ENCODE results near the gene PTOV1. TPM values are rescaled to one million over a fixed set of nuclear protein-coding genes. Genes with fewer than 3 reads are reported as not detected.

Gene PTOV1
- total and polyA plus RNA-seq, 4 donors = 50.0 to 142 (median 118) TPM

- H3K4me3 ChIP-seq (ENCODE audit: low read length in 2 of 2) = no peak overlapping the region
- ATAC-seq (ENCODE audit: low FRiP score) (no peak), DNase-seq (no peak)
- intact Hi-C loops (cut with DNase I) = no loop called here
- WGBS, 2 donors = 87 to 89% methylated on average over 18 of the region's 18 CpGs
- no peaks in the 10 kb centered on the region for H3K4me1 ChIP-seq (ENCODE audit: control insufficient read depth in 1 of 2, insufficient read depth in 2 of 2, low read length in 2 of 2)
- H3K9me3 ChIP-seq (ENCODE audit: control insufficient read depth, low read length) = no peaks in the 10 kb centered on the region
- no peak overlapping the region for H3K27ac ChIP-seq (ENCODE audit: low read depth in 1 of 2, low read length in 2 of 2)
- no peaks in the 10 kb centered on the region for H3K27me3 ChIP-seq (ENCODE audit: control insufficient read depth in 1 of 2, insufficient read depth in 2 of 2, low read length in 1 of 2)
- H3K36me3 ChIP-seq (ENCODE audit: control insufficient read depth in 1 of 2, insufficient read depth in 2 of 2, low read length in 1 of 2) = no peaks in the 10 kb centered on the region
These were observed 6.5 kb upstream of the PTOV1 start for GRCh38 chr19:49844138-49845095.

DNA sequence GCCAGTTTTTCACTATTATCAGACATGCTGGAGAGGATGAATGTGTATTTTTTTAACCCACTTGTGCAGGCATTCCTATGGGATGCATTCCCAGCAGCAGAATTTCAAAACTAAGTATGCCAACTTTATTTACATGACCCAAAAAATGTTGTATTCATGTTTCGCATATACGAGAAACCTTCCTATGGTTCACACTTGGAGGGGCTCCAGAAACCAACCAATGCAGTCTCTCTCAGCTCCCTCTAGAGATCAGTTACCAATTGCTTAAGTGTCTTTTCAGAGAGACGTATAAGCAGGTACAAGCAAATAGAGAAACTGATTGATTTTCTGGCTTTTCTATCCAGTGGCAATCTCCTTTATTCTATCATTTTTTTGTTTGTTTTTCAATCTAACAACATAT, 5.5 kb upstream of the PTOV1 start:
- Histone ChIP-seq H3K36me3 (ENCODE audit: control insufficient read depth in 1 of 2, insufficient read depth in 2 of 2, low read length in 1 of 2) (no peaks in the 10 kb centered on the region), H3K27ac (ENCODE audit: low read depth in 1 of 2, low read length in 2 of 2) (no peak overlapping the region), H3K27me3 (ENCODE audit: control insufficient read depth in 1 of 2, insufficient read depth in 2 of 2, low read length in 1 of 2) (no peaks in the 10 kb centered on the region), H3K4me3 (ENCODE audit: low read length in 2 of 2) (no peak overlapping the region), H3K4me1 (ENCODE audit: control insufficient read depth in 1 of 2, insufficient read depth in 2 of 2, low read length in 2 of 2) (no peaks in the 10 kb centered on the region), H3K9me3 (ENCODE audit: control insufficient read depth, low read length) (no peaks in the 10 kb centered on the region)
- WGBS, 2 donors = 55 to 57% methylated on average over 3 of the region's 3 CpGs
- no peak for DNase-seq
- intact Hi-C loops (cut with DNase I) = no loop called here
- ATAC-seq (ENCODE audit: low FRiP score) = no peak

DNA sequence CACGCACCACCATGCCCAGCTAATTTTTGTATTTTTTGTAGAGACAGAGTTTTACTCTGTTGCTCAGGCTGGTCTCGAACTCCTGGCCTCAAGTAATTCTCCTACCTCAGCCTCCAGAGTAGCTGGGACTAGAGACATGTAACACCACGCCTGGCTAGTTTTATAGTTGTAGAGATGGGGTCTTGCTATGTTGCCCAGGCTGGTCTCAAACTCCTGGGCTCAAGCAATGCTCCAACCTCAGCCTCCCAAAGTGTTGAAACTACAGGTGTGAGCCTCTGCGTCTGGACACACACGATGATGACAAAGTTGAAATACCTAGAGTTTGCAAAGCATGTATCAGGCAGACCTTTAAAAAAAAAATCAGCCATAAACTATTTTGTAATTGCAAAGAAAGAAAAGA, 4.6 kb upstream of the PTOV1 start:
- intact Hi-C loops (cut with DNase I) = no loop called here

DNA sequence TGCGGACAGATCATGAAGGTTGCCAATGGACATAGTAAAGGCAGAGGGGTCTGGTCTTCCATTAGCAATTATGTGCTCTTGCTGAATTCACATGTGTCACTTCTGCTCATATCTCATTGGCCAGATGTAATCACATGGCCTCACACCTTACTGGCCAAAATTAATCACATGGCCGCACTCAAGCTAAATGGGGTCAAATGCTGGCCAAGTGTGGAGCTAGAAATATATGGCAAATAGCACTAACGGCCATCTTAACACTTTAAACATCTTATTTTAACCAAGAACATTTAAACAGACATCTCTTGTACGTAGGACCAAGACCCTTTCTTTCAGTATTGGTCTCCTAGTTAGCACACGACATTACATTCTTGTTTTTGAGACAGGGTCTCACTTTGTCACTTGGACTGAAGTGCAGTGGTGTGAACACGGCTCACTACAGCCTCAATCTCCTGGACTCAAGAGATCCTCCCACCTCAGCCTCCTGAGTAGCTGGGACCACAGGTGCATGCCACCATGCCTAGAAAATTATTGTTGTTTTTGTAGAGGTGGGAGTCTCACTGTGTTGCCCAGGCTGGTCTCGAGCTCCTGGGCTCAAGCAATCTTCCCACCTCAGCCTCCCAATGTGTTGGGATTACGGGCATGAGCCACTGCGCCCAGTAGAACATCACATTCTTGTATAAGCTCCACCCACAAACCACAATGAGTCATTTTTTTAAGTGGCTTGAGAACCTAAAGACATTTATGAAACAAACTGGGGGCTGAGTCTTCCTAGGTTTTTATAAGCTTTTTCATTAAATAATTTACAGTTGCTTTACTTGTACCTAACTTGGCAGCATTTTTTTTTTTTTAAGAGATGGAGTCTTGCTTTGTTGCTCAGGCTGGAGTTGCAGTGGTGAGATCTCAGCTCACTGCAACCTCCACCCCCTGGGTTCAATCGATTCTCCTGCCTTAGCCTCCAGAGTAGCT, 2.9 kb upstream of the PTOV1 start:
- DNase-seq = no peak
- Histone ChIP-seq H3K27ac (ENCODE audit: low read depth in 1 of 2, low read length in 2 of 2) (no peak overlapping the region), H3K9me3 (ENCODE audit: control insufficient read depth, low read length) (no peaks in the 10 kb centered on the region), H3K4me1 (ENCODE audit: control insufficient read depth in 1 of 2, insufficient read depth in 2 of 2, low read length in 2 of 2) (no peaks in the 10 kb centered on the region), H3K36me3 (ENCODE audit: control insufficient read depth in 1 of 2, insufficient read depth in 2 of 2, low read length in 1 of 2) (no peaks in the 10 kb centered on the region), H3K4me3 (ENCODE audit: low read length in 2 of 2) (no peak overlapping the region), H3K27me3 (ENCODE audit: control insufficient read depth in 1 of 2, insufficient read depth in 2 of 2, low read length in 1 of 2) (no peaks in the 10 kb centered on the region)
- WGBS, 2 donors = 90 to 92% methylated on average over 10 of the region's 10 CpGs
- ATAC-seq (ENCODE audit: low FRiP score) = no peak
- intact Hi-C loops (cut with DNase I) = no loop called here

More for the DNA sequence above, 4.6 kb upstream of the PTOV1 start:
- H3K36me3 ChIP-seq (ENCODE audit: control insufficient read depth in 1 of 2, insufficient read depth in 2 of 2, low read length in 1 of 2) = no peaks in the 10 kb centered on the region
- WGBS, 2 donors = 70 to 78% methylated on average over 5 of the region's 5 CpGs
- H3K27me3 ChIP-seq (ENCODE audit: control insufficient read depth in 1 of 2, insufficient read depth in 2 of 2, low read length in 1 of 2) = no peaks in the 10 kb centered on the region
- no peaks in the 10 kb centered on the region for H3K9me3 ChIP-seq (ENCODE audit: control insufficient read depth, low read length)
- no peak overlapping the region for H3K27ac ChIP-seq (ENCODE audit: low read depth in 1 of 2, low read length in 2 of 2)
- H3K4me3 ChIP-seq (ENCODE audit: low read length in 2 of 2) = no peak overlapping the region
- no peak for DNase-seq
- no peak for ATAC-seq (ENCODE audit: low FRiP score)
- H3K4me1 ChIP-seq (ENCODE audit: control insufficient read depth in 1 of 2, insufficient read depth in 2 of 2, low read length in 2 of 2) = no peaks in the 10 kb centered on the region

DNA sequence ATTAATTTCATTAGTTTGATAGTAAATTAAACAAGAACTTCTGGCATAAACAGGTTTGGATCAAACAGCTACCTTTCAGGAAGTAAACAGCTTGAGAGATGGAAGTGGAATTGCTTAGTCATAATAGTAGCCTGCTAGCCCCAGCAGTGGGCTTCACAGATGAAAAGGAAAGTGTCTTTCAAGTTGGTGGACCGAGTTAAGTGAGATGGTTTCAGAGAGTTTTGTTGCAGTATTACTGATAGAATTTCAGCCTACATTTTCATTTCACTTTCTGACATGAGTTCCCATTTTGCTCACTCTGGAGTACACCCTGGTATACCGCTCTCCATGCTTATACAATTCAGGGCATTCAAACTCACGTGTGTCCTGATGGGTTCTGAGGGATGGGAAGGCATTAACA, 2.0 kb upstream of the PTOV1 start:
- WGBS, 2 donors = 93% methylated on average over 3 of the region's 3 CpGs

GRCh38 chr19:49849433-49850220, 1.3 kb upstream of the PTOV1 start:
- no peaks in the 10 kb centered on the region for H3K9me3 ChIP-seq (ENCODE audit: control insufficient read depth, low read length)
- ATAC-seq (ENCODE audit: low FRiP score) (no peak), DNase-seq (no peak)
- H3K36me3 ChIP-seq (ENCODE audit: control insufficient read depth in 1 of 2, insufficient read depth in 2 of 2, low read length in 1 of 2) = no peaks in the 10 kb centered on the region
- WGBS, 2 donors = 92 to 93% methylated on average over 15 of the region's 15 CpGs
- H3K27me3 ChIP-seq (ENCODE audit: control insufficient read depth in 1 of 2, insufficient read depth in 2 of 2, low read length in 1 of 2) = no peaks in the 10 kb centered on the region
- H3K4me1 ChIP-seq (ENCODE audit: control insufficient read depth in 1 of 2, insufficient read depth in 2 of 2, low read length in 2 of 2) = no peaks in the 10 kb centered on the region
- intact Hi-C loops (cut with DNase I) = loop anchor here (2.0 to 5.0 kb wide), 3 partner anchors 17 to 32 kb away; partner anchors contain the start of genes MED25 (in 2 of the 2) and PNKP (in 1 of the 2)
- H3K27ac ChIP-seq (ENCODE audit: low read depth in 1 of 2, low read length in 2 of 2) = no peak overlapping the region
- no peak overlapping the region for H3K4me3 ChIP-seq (ENCODE audit: low read length in 2 of 2)

More for the DNA sequence above, 2.0 kb upstream of the PTOV1 start:
- no peaks in the 10 kb centered on the region for H3K27me3 ChIP-seq (ENCODE audit: control insufficient read depth in 1 of 2, insufficient read depth in 2 of 2, low read length in 1 of 2)
- DNase-seq (no peak), ATAC-seq (ENCODE audit: low FRiP score) (no peak)
- H3K9me3 ChIP-seq (ENCODE audit: control insufficient read depth, low read length) = no peaks in the 10 kb centered on the region
- intact Hi-C loops (cut with DNase I) = no loop called here
- no peak overlapping the region for H3K4me3 ChIP-seq (ENCODE audit: low read length in 2 of 2)
- no peak overlapping the region for H3K27ac ChIP-seq (ENCODE audit: low read depth in 1 of 2, low read length in 2 of 2)
- no peaks in the 10 kb centered on the region for H3K4me1 ChIP-seq (ENCODE audit: control insufficient read depth in 1 of 2, insufficient read depth in 2 of 2, low read length in 2 of 2)
- H3K36me3 ChIP-seq (ENCODE audit: control insufficient read depth in 1 of 2, insufficient read depth in 2 of 2, low read length in 1 of 2) = no peaks in the 10 kb centered on the region

DNA sequence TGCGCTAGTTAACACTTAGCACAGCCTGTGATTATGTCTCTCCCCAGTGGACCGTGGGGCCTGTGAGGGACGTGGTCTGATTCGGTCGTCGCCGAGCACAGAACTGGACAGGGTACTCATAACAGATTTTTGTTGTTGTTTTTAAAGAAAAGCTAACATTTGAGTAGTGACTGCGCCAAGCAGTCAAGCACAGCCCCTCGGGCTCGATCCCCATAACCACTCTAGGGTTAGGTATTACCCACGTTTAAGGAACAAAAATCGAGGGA, 805 bp upstream of the PTOV1 start:
- Histone ChIP-seq H3K4me1 (ENCODE audit: control insufficient read depth in 1 of 2, insufficient read depth in 2 of 2, low read length in 2 of 2) (no peaks in the 10 kb centered on the region), H3K27ac (ENCODE audit: low read depth in 1 of 2, low read length in 2 of 2) (no peak overlapping the region), H3K36me3 (ENCODE audit: control insufficient read depth in 1 of 2, insufficient read depth in 2 of 2, low read length in 1 of 2) (no peaks in the 10 kb centered on the region), H3K27me3 (ENCODE audit: control insufficient read depth in 1 of 2, insufficient read depth in 2 of 2, low read length in 1 of 2) (no peaks in the 10 kb centered on the region), H3K9me3 (ENCODE audit: control insufficient read depth, low read length) (no peaks in the 10 kb centered on the region), H3K4me3 (ENCODE audit: low read length in 2 of 2) (no peak overlapping the region)
- ATAC-seq (ENCODE audit: low FRiP score) (no peak), DNase-seq (no peak)
- WGBS, 2 donors = 62 to 67% methylated on average over 12 of the region's 12 CpGs
- intact Hi-C loops (cut with DNase I) = loop anchor here (2.0 to 5.0 kb wide), 3 partner anchors 17 to 33 kb away; partner anchors contain the start of genes MED25 (in 2 of the 2) and PNKP (in 1 of the 2)
